HepG2 (cell line): Measurements from ENCODE around the gene B4GALT1. TPM values are rescaled to one million over a fixed set of nuclear protein-coding genes. Genes with fewer than 3 reads are reported as not detected.

Experiments
- BRD4 ChIP-seq: sonication (generic); formaldehyde crosslinking; IDR thresholded peaks from 2 replicates; pipeline ENCODE4 v1.4.0; 2020; ENCODE audit warnings: missing genetic modification reagents
- CEBPG ChIP-seq: IDR thresholded peaks from 2 replicates; pipeline ENCODE4 v1.6.1; 2016
- CHD2 ChIP-seq: IDR thresholded peaks from 2 replicates; pipeline ENCODE4 v1.6.1; 2011; ENCODE audit warnings: low read depth, low read length, improper control_type of control experiment
- CREB1 ChIP-seq, 2 experiments: fragments of 450-650 bp in 1 of 2; IDR thresholded peaks; 2 replicates each; pipeline ENCODE4 v1.6.1; 2016 to 2017; ENCODE audit warnings: control low read depth in 1 of 2, mild to moderate bottlenecking in 1 of 2, missing compliant biosample characterization in 1 of 2, missing genetic modification characterization in 1 of 2
- HDAC1 ChIP-seq: sonication (generic); formaldehyde crosslinking; IDR thresholded peaks from 2 replicates; pipeline ENCODE4 v1.5.1; 2020; ENCODE audit warnings: mild to moderate bottlenecking, missing genetic modification reagents
- HIC2 ChIP-seq: sonication (generic); formaldehyde crosslinking; IDR thresholded peaks from 2 replicates; pipeline ENCODE4 v1.9.0; 2022; ENCODE audit warnings: low read depth, missing genetic modification reagents
- HIVEP1 ChIP-seq: sonication (generic); formaldehyde crosslinking; IDR thresholded peaks from 2 replicates; pipeline ENCODE4 v1.4.0; 2020; ENCODE audit warnings: mild to moderate bottlenecking, missing genetic modification reagents
- HNRNPLL ChIP-seq: fragments of 200-400 bp; formaldehyde crosslinking; IDR thresholded peaks from 2 replicates; pipeline ENCODE4 v1.6.1; 2017; ENCODE audit warnings: mild to moderate bottlenecking, low read depth, low read length; ENCODE audit not compliant: poor library complexity, severe bottlenecking
- HOXA3 ChIP-seq: sonication (generic); formaldehyde crosslinking; IDR thresholded peaks from 2 replicates; pipeline ENCODE4 v1.5.0; 2020; ENCODE audit warnings: missing genetic modification reagents
- ISL2 ChIP-seq: sonication (generic); formaldehyde crosslinking; IDR thresholded peaks from 2 replicates; pipeline ENCODE4 v1.5.0; 2020; ENCODE audit warnings: missing genetic modification reagents
- JUNB ChIP-seq: sonication (generic); formaldehyde crosslinking; IDR thresholded peaks from 2 replicates; pipeline ENCODE4 v1.8.0; 2022; ENCODE audit warnings: missing genetic modification reagents, mild to moderate bottlenecking, borderline replicate concordance
- LBX2 ChIP-seq: sonication (generic); formaldehyde crosslinking; IDR thresholded peaks from 2 replicates; pipeline ENCODE4 v1.5.0; 2020; ENCODE audit warnings: missing genetic modification reagents, mild to moderate bottlenecking, borderline replicate concordance
- NONO ChIP-seq, 2 experiments: fragments of 450-650 bp in 1 of 2; sonication (generic) in 1 of 2; formaldehyde crosslinking in 1 of 2; IDR thresholded peaks in 1 of 2; conservative IDR thresholded peaks in 1 of 2; 2 replicates each; pipeline versions ENCODE4 v1.6.1 to v1.8.0; 2017 to 2022; ENCODE audit warnings: mild to moderate bottlenecking in 1 of 2, missing genetic modification reagents in 1 of 2, moderate library complexity in 1 of 2
- PTBP1 ChIP-seq: fragments of 200-400 bp; formaldehyde crosslinking; IDR thresholded peaks from 2 replicates; pipeline ENCODE4 v1.6.1; 2018; ENCODE audit warnings: low read length, low read depth; ENCODE audit not compliant: poor library complexity, severe bottlenecking
- RCOR2 ChIP-seq: IDR thresholded peaks from 2 replicates; pipeline ENCODE4 v1.6.1; 2016; ENCODE audit warnings: missing biosample characterization, missing genetic modification reagents
- SAP130 ChIP-seq: IDR thresholded peaks from 2 replicates; pipeline ENCODE4 v1.6.1; 2016; ENCODE audit warnings: low read depth
- TEF ChIP-seq: sonication (generic); formaldehyde crosslinking; IDR thresholded peaks from 2 replicates; pipeline ENCODE4 v1.5.0; 2020; ENCODE audit warnings: missing genetic modification reagents
- TMF1 ChIP-seq: sonication (generic); formaldehyde crosslinking; IDR thresholded peaks from 2 replicates; pipeline ENCODE4 v1.8.1; 2022; ENCODE audit warnings: low read depth, missing genetic modification reagents
- WIZ ChIP-seq: sonication (generic); formaldehyde crosslinking; IDR thresholded peaks from 2 replicates; pipeline ENCODE4 v1.5.1; 2020; ENCODE audit warnings: mild to moderate bottlenecking, missing genetic modification reagents
- YEATS4 ChIP-seq: sonication (generic); formaldehyde crosslinking; IDR thresholded peaks from 2 replicates; pipeline ENCODE4 v1.4.0; 2020; ENCODE audit warnings: missing genetic modification reagents, borderline replicate concordance
- ZNF3 ChIP-seq: IDR thresholded peaks from 2 replicates; pipeline ENCODE4 v1.7.0; 2017; ENCODE audit warnings: inconsistent platforms
- ZNF383 ChIP-seq: sonication (generic); formaldehyde crosslinking; IDR thresholded peaks from 2 replicates; pipeline ENCODE4 v1.4.0; 2020; ENCODE audit warnings: missing genetic modification reagents, mild to moderate bottlenecking, borderline replicate concordance
- ZNF543 ChIP-seq: sonication (generic); formaldehyde crosslinking; IDR thresholded peaks from 2 replicates; pipeline ENCODE4 v1.4.0; 2020; ENCODE audit warnings: mild to moderate bottlenecking, missing genetic modification reagents
- ZNF572 ChIP-seq: sonication (generic); formaldehyde crosslinking; IDR thresholded peaks from 2 replicates; pipeline ENCODE4 v1.5.1; 2020; ENCODE audit warnings: mild to moderate bottlenecking, missing genetic modification reagents
- ZNF577 ChIP-seq: sonication (generic); formaldehyde crosslinking; IDR thresholded peaks from 2 replicates; pipeline ENCODE4 v1.4.0; 2020; ENCODE audit warnings: mild to moderate bottlenecking, low read depth, missing genetic modification reagents, borderline replicate concordance
- ZNF720 ChIP-seq: sonication (generic); formaldehyde crosslinking; IDR thresholded peaks from 2 replicates; pipeline ENCODE4 v1.4.0; 2020; ENCODE audit warnings: missing genetic modification reagents
- polyA plus RNA-seq, 8 experiments: library from polyadenylated mRNA; depleted of rRNA in 3 of 8; stranded (reverse) in 7 of 8; unstranded in 1 of 8; fragments of >200 nt; fragmentation: Illumina TruSeq in 4 of 8; extraction: Trizol in 4 of 8; gene quantifications; 2 replicates each; pipeline versions ENCODE4 v1.2.1 to v1.2.3, GENCODE V29; 2011 to 2016; ENCODE audit warnings: low read depth in 4 of 8, missing spikeins in 1 of 8, mixed read lengths in 1 of 8; ENCODE audit not compliant: insufficient read depth in 1 of 8
- total RNA-seq, 5 experiments: library from RNA; depleted of rRNA; stranded (reverse); fragments of >200 nt; fragmentation: Illumina TruSeq; extraction: Trizol; gene quantifications; 2 replicates each; pipeline ENCODE4 v1.2.3, GENCODE V29; 2016; ENCODE audit warnings: low read depth in 1 of 5
- TF ChIP-seq, protein P1 (sequence below): sonication (generic); formaldehyde crosslinking; IDR thresholded peaks from 2 replicates; pipeline ENCODE4 v1.8.0; 2022; ENCODE audit warnings: mild to moderate bottlenecking, missing genetic modification reagents, borderline replicate concordance

B4GALT1 gene
- total and polyA plus RNA-seq, 2 of the 13 experiments (the other 11 are each of a cell fraction or from before 2014, with no cell fraction given): 15.7 to 33.5 TPM

DNA sequence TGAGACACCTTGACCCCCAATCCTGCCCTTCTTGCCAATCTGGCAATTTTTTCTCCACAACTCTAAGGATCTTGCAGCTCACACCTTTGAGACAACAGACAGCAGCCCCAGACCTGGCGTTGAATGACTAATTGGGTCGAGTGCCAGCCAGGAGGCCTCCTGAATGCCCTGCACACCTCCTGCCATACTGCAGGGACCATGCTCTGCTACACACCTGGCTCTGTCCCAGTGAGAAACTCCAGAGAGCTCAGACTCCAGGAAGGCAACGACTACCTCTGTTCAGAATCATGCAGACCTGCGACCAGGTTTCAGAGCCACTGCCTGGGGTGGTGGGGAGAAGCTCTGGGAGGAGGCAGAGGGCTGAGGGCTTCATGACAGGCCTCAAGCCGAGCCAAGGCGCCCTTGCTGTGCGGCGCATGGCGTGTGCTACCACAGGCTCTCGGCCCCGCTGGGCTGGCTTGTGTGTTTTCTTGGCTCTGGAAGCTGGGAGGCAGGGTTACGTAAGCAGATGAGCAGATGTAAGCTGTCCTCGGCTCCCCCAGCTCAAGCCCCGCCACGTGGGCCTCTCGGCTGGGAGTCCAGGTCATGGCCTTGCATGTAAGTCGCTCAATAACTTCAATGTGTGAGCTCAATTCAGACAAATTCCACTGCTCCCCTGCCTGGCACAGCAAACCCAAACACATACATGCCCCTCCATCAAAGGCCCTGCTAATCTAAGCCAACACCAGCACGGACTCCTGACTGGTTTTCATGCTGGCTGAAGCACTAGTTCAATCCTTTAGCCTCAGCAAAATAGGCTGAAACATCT is 27.5 kb downstream of the B4GALT1 start (continued):
- TF ChIP-seq NONO (IDR thresholded peaks at IDR 0.05) (no peak), NONO (CRISPR knock-in tag; conservative IDR thresholded peaks at IDR 0.05) (peak; percentile 74), CREB1 (IDR thresholded peaks at IDR 0.05) (0 out of 2 replicates have a peak, but pooled peaks have one; percentile 3), CREB1 (CRISPR knock-in tag; IDR thresholded peaks at IDR 0.05) (peak; percentile 65; the same call in 1 of the 2 replicates), ZNF543 (CRISPR knock-in tag) (peak; percentile 92), JUNB (CRISPR knock-in tag) (no peak), LBX2 (peak; percentile 56; the same call in 1 of the 2 replicates), SAP130 (peak; percentile 94), HNRNPLL (no peak), TEF (CRISPR knock-in tag) (peak; percentile 87; the same call in 1 of the 2 replicates), HIC2 (CRISPR knock-in tag) (peak; percentile 91), RCOR2 (peak; percentile 39; the same call in 1 of the 2 replicates), PTBP1 (no peak), ISL2 (CRISPR knock-in tag) (peak; percentile 62; the same call in 1 of the 2 replicates), ZNF720 (CRISPR knock-in tag) (no peak), ZNF383 (CRISPR knock-in tag) (no peak), YEATS4 (peak; percentile 93), ZNF3 (CRISPR knock-in tag) (peak; percentile 82), CHD2 (no peak), BRD4 (CRISPR knock-in tag) (no peak), ZNF572 (CRISPR knock-in tag) (no peak), HOXA3 (peak; percentile 93), HIVEP1 (peak; percentile 74; the same call in 1 of the 2 replicates), HDAC1 (CRISPR knock-in tag) (peak; percentile 95), CEBPG (CRISPR knock-in tag) (peak; percentile 90), TMF1 (CRISPR knock-in tag) (peak; percentile 78; the same call in 1 of the 2 replicates), ZNF577 (no peak), WIZ (CRISPR knock-in tag) (peak; percentile 40; the same call in 1 of the 2 replicates)
- TF ChIP-seq, protein P1, sequence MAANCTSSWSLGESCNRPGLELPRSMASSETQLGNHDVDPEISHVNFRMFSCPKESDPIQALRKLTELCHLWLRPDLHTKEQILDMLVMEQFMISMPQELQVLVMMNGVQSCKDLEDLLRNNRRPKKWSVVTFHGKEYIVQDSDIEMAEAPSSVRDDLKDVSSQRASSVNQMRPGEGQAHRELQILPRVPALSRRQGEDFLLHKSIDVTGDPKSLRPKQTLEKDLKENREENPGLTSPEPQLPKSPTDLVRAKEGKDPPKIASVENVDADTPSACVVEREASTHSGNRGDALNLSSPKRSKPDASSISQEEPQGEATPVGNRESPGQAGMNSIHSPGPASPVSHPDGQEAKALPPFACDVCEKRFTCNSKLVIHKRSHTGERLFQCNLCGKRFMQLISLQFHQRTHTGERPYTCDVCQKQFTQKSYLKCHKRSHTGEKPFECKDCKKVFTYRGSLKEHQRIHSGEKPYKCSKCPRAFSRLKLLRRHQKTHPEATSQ (CRISPR knock-in tag): no peak
